Spleen (tissue), 7 donors: ENCODE measurements around the gene GGNBP2.

Source experiments
- CTCF ChIP-seq, 11 experiments: fragments of 200-600 bp in 7 of 11; fragments of 450-650 bp in 4 of 11; sonication (generic) in 4 of 11; IDR thresholded peaks in 8 of 11; conservative IDR thresholded peaks in 3 of 11; 1 replicate in 7 of 11; 2 replicates in 4 of 11; pipeline versions ENCODE4 v1.4.0 to v1.8.0; 2016 to 2021; ENCODE audit warnings: antibody characterized with exemption in 11 of 11, inconsistent platforms in 4 of 11, mild to moderate bottlenecking in 1 of 11
- POLR2A ChIP-seq, 3 donors: fragments of 450-650 bp; IDR thresholded peaks; one replicate each; pipeline ENCODE4 v1.5.1; 2017; ENCODE audit warnings: antibody characterized with exemption in 3 of 3, mild to moderate bottlenecking in 1 of 3
- POLR2AphosphoS5 ChIP-seq, 3 donors: sonication (generic); formaldehyde crosslinking; IDR thresholded peaks; one replicate each; pipeline ENCODE4 v1.5.1; 2017; ENCODE audit warnings: antibody characterized with exemption in 3 of 3
- donor health status: DM: no; HTN: no; CAD: no; lungs with moderate emphysema.
- donor health status: DM: no; HTN: no; CAD: no.
- donor health status: DM: no; HTN: no; CAD: no.

GRCh38 chr17:36594626-36595401 lies 50.1 kb downstream of the GGNBP2 start:
- TF ChIP-seq CTCF (IDR thresholded peaks at IDR 0.05 in 8 of 11, conservative IDR thresholded peaks at IDR 0.05 in 3 of 11) (no peak), POLR2A (IDR thresholded peaks at IDR 0.05) (no peak), POLR2AphosphoS5 (IDR thresholded peaks at IDR 0.05) (no peak)
